ENCODE data around the gene DDX1.

DNA sequence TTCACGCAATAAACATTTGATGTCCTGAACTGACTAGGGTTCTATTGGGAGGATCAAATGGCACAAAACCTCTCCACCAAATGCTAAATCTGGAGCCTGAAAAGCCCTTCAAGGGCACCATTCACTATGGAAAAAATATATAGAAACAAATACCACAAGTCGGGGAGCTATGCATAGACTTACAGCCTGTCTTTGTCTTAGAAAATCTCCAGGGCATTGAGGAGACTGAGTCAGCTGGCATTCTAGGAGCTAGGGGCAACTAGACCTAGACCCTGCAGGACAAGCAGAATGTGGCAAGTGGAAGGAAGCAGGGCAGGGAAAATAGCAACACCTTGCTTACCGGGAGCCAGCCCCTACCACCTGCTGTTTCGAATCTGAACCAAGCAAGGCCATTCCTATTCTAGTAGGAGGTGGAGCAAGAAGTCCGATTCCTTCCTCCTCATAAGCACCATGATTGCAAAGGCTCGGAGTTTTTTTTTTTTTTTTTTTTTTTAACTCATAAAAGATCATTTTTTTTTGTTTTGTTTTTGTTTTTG is 77.8 kb downstream of the DDX1 start:
- TF ChIP-seq REST (IDR thresholded peaks at IDR 0.05; ENCODE audit: insufficient read depth in 1 of 2, low read depth in 2 of 2, low read length in 2 of 2) (no peak), SIN3A (IDR thresholded peaks at IDR 0.05; ENCODE audit: borderline replicate concordance, insufficient read depth, low read length) (no peak), POLR2AphosphoS5 (IDR thresholded peaks at IDR 0.05; ENCODE audit: low read depth, low read length) (no peak), TAF1 (IDR thresholded peaks at IDR 0.05; ENCODE audit: borderline replicate concordance, insufficient read depth, low read length) (no peak)

All from PFSK-1 (cell line).